Astrocyte of the spinal cord (primary cell): ENCODE data around the gene RNF180.
A peak's percentile ranks its signal among the peaks of the same experiment; 100 is the strongest.
"Not testable (repeated sequence)": the region's sequence is repeated elsewhere in the genome, so short reads cannot be mapped to it uniquely, and the experiment has no call there.

Experiments
- DNase-seq: peaks from one replicate; pipeline ENCODE4 v3.0.0; 2011; ENCODE audit warnings: low read depth, low spot score
- H3K4me3 ChIP-seq: 2 replicates; pipeline ENCODE4 v1.5.1; 2011; ENCODE audit warnings: low read depth, mild to moderate bottlenecking, low read length, moderate library complexity
- CTCF ChIP-seq: IDR thresholded peaks from 2 replicates; pipeline ENCODE4 v1.5.1; 2012; ENCODE audit warnings: low read depth, mild to moderate bottlenecking, low read length, inconsistent platforms
- in situ Hi-C: cut with HindIII; loops from 2 replicates; pipeline ENCODE4 v1.10.0; 2017; ENCODE audit warnings: low sequenced_read_pairs

Gene RNF180

GRCh38 chr5:64209353-64209752 lies 43.7 kb downstream of the RNF180 start:
- H3K4me3 ChIP-seq, result no peak overlapping the region
- in situ Hi-C loops, result no loop called here
- DNase-seq, result no peak
- TF ChIP-seq CTCF, result no peak

DNA sequence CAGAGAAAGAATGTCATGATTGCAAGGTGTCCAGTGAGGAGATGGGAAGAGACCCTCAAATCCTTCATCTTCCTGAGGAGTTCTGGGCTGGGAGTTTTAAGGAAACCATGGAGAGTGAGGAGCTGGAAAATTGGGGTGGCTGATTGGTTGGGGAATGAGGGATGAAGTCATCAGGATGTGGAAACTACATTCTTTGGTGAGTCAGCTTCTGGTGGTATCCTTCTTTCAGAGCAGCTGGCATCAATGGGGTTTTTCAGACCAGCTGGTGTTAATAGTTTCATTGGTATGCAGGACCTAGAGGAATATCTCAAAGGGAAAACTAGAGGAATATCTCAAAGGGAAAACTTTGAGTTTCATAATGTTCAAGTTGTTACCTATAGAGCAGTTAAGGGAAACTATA lies 45.2 kb downstream of the RNF180 start:
- peak; percentile 84 for DNase-seq
- no peak for TF ChIP-seq CTCF
- H3K4me3 ChIP-seq, result no peak overlapping the region
- in situ Hi-C loops, result no loop called here

- TF ChIP-seq CTCF, result no peak
- DNase-seq, result peak; percentile 6
- no peak overlapping the region for H3K4me3 ChIP-seq
- in situ Hi-C loops, result no loop called here
Measured at GRCh38 chr5:64213011-64213410, 47.4 kb downstream of the RNF180 start.

GRCh38 chr5:64213531-64213930 lies 47.9 kb downstream of the RNF180 start:
- no peak overlapping the region for H3K4me3 ChIP-seq
- in situ Hi-C loops, result no loop called here
- TF ChIP-seq CTCF, result no peak
- no peak for DNase-seq

DNA sequence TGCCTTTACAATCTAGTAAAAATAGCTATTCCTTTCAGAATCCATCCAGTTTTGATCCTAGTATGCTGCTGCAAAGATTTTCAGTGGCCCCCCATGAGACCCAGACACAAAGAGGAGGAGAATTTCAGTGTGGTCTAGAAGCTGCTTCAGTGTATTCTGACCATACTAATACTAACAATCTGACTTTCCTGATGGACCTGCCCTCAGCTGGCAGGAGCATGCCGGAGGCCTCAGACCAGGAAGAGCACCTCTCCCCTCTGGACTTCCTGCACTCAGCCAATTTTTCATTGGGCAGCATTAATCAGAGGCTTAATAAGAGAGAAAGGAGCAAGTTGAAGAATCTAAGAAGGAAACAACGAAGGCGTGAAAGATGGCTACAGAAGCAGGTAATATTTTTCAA lies 48.5 kb downstream of the RNF180 start:
- no peak for DNase-seq
- no peak for TF ChIP-seq CTCF
- no peak overlapping the region for H3K4me3 ChIP-seq
- in situ Hi-C loops, result no loop called here

DNA sequence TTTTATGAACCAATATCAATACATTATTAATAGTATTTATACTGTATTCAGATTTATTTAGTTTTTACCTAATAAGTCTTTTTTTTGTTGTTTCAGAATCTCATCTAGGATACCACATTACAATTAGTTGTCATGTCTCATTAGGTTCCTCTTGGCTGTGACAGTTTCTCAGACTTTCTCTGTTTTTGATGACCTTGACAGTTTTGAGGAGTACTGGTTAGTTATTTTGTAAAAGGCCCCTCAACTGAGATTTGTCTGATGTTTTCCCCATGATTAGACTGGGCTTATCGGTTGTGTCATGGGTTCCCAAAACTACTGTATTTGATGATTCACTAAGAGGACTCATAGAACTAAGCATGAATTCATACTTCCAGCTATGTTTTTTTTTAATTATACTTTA lies 56.3 kb downstream of the RNF180 start:
- no peak for TF ChIP-seq CTCF
- no peak overlapping the region for H3K4me3 ChIP-seq
- no peak for DNase-seq
- in situ Hi-C loops, result no loop called here

DNA sequence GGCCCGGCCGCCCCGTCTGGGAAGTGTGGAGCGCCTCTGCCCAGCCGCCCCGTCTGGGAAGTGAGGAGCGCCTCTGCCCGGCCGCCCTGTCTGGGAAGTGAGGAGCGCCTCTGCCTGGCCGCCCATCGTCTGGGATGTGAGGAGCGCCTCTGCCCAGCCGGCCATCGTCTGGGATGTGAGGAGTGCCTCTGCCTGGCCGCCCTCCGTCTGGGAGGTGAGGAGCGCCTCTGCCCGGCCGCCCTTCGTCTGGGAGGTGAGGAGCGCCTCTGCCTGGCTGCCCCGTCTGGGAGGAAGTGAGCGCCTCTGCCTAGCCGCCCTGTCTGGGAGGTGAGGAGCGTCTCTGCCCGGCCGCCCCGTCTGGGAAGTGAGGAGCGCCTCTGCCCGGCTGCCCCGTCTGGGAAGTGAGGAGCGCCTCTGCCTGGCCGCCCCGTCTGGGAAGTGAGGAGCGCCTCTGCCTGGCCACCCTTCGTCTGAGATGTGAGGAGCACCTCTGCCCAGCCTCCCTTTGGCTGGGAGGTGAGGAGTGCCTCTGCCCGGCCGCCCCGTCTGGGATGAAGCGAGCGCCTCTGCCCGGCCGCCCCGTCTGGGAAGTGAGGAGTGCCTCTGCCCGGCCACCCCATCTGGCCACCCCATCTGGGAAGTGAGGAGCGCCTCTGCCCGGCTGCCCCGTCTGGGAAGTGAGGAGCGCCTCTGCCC lies 59.8 kb downstream of the RNF180 start:
- DNase-seq, in situ Hi-C loops, H3K4me3 ChIP-seq: not testable (repeated sequence)

- DNase-seq, in situ Hi-C loops, H3K4me3 ChIP-seq: not testable (repeated sequence)
Measured at GRCh38 chr5:64227131-64227537, 61.5 kb downstream of the RNF180 start.
